ENCODE data around the gene CFAP46.

DNA sequence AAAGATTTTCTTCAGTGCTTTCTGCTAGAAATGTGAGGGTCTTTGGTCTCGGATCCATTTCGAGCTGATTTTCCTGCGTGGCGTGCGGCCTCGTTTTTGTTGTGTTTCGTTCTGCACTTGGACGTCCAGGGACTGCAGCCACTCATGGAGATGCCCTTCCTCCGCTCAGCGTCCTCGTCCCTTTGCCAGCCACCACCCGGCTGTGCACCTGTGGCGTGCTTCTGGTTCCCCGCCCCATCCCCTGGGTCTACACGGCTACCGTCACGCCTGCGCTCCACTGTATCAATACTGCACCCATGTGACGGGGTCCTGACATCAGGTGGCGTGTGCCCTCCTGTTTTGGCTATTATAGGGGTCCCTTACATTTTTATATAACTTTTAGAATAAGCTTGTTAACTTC lies 113.7 kb downstream of the CFAP46 start:
- TF ChIP-seq, protein P1, sequence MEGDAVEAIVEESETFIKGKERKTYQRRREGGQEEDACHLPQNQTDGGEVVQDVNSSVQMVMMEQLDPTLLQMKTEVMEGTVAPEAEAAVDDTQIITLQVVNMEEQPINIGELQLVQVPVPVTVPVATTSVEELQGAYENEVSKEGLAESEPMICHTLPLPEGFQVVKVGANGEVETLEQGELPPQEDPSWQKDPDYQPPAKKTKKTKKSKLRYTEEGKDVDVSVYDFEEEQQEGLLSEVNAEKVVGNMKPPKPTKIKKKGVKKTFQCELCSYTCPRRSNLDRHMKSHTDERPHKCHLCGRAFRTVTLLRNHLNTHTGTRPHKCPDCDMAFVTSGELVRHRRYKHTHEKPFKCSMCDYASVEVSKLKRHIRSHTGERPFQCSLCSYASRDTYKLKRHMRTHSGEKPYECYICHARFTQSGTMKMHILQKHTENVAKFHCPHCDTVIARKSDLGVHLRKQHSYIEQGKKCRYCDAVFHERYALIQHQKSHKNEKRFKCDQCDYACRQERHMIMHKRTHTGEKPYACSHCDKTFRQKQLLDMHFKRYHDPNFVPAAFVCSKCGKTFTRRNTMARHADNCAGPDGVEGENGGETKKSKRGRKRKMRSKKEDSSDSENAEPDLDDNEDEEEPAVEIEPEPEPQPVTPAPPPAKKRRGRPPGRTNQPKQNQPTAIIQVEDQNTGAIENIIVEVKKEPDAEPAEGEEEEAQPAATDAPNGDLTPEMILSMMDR (IDR thresholded peaks at IDR 0.05 in 2 of 3, conservative IDR thresholded peaks at IDR 0.05 in 1 of 3; ENCODE audit: insufficient read depth in 2 of 3, low read depth in 1 of 3, low read length in 3 of 3), result no peak
- TF ChIP-seq SP1 (CRISPR knock-in tag; IDR thresholded peaks at IDR 0.05) (no peak), ZNF347 (CRISPR knock-in tag; IDR thresholded peaks at IDR 0.05; ENCODE audit: low read depth) (no peak), EGR1 (conservative IDR thresholded peaks at IDR 0.05) (no peak), ZNF398 (CRISPR knock-in tag; IDR thresholded peaks at IDR 0.05) (no peak), SETDB1 (IDR thresholded peaks at IDR 0.05; ENCODE audit: low read length) (no peak)
